PFSK-1 (cell line): ENCODE measurements around the gene SERP2.

ENCODE experiments used
- FOXP2 ChIP-seq: optimal IDR thresholded peaks from 2 replicates; pipeline ENCODE3; 2011; ENCODE audit warnings: borderline replicate concordance, control low read depth, inconsistent platforms; ENCODE audit not compliant: insufficient read depth; ENCODE audit errors: extremely low read length, extremely low read depth
- POLR2AphosphoS5 ChIP-seq: IDR thresholded peaks from 2 replicates; pipeline ENCODE4 v1.6.1; 2012; ENCODE audit warnings: low read depth, mild to moderate bottlenecking, control low read depth, low read length, moderate library complexity
- REST ChIP-seq, 2 experiments: IDR thresholded peaks; 2 replicates each; pipeline versions ENCODE4 v1.6.1 to v1.8.0; 2011 to 2012; ENCODE audit warnings: low read depth in 2 of 2, low read length in 2 of 2, control low read depth in 1 of 2, inconsistent platforms in 1 of 2, mild to moderate bottlenecking in 1 of 2, moderate library complexity in 1 of 2; ENCODE audit not compliant: insufficient read depth in 1 of 2
- SIN3A ChIP-seq: IDR thresholded peaks from 2 replicates; pipeline ENCODE4 v1.6.1; 2012; ENCODE audit warnings: mild to moderate bottlenecking, low read length, moderate library complexity, borderline replicate concordance; ENCODE audit not compliant: insufficient read depth
- TAF1 ChIP-seq: IDR thresholded peaks from 2 replicates; pipeline ENCODE4 v1.6.1; 2012; ENCODE audit warnings: low read length, control low read depth, borderline replicate concordance; ENCODE audit not compliant: insufficient read depth

Gene SERP2

GRCh38 chr13:44371421-44371820 lies 2.2 kb upstream of the SERP2 start:
- no peak for TF ChIP-seq FOXP2
- TF ChIP-seq POLR2AphosphoS5 = no peak
- TF ChIP-seq TAF1 = no peak
- TF ChIP-seq SIN3A = no peak

GRCh38 chr13:44373247-44373600 lies 400 bp upstream of the SERP2 start:
- no peak for TF ChIP-seq POLR2AphosphoS5
- TF ChIP-seq REST (IDR thresholded peaks at IDR 0.05; ENCODE audit: insufficient read depth in 1 of 2, low read depth in 2 of 2, low read length in 2 of 2) = no peak
- TF ChIP-seq FOXP2 = no peak
- TF ChIP-seq SIN3A = no peak

GRCh38 chr13:44374348-44374712 lies 706 bp downstream of the SERP2 start:
- TF ChIP-seq FOXP2 = no peak
- TF ChIP-seq POLR2AphosphoS5 = no peak
- TF ChIP-seq SIN3A = no peak
- TF ChIP-seq TAF1 = no peak
- TF ChIP-seq REST (IDR thresholded peaks at IDR 0.05; ENCODE audit: insufficient read depth in 1 of 2, low read depth in 2 of 2, low read length in 2 of 2) = no peak

GRCh38 chr13:44378277-44378676 lies 4.7 kb downstream of the SERP2 start:
- TF ChIP-seq POLR2AphosphoS5 = no peak

- TF ChIP-seq FOXP2 = no peak
- TF ChIP-seq SIN3A = no peak
- TF ChIP-seq POLR2AphosphoS5 = no peak
- no peak for TF ChIP-seq REST (IDR thresholded peaks at IDR 0.05; ENCODE audit: insufficient read depth in 1 of 2, low read depth in 2 of 2, low read length in 2 of 2)
- TF ChIP-seq TAF1 = no peak
Measured at GRCh38 chr13:44379885-44380284, 6.3 kb downstream of the SERP2 start.

- TF ChIP-seq REST (IDR thresholded peaks at IDR 0.05; ENCODE audit: insufficient read depth in 1 of 2, low read depth in 2 of 2, low read length in 2 of 2) (no peak), POLR2AphosphoS5 (no peak), TAF1 (no peak), FOXP2 (no peak), SIN3A (no peak)
Measured at GRCh38 chr13:44380404-44381165, 7.0 kb downstream of the SERP2 start.
